Neutrophil (primary cell): ENCODE results near the gene GCLM.

Experiments used
- H3K27ac ChIP-seq: fragments of 200-600 bp; sonication (generic); 2 replicates; pipeline ENCODE4 v1.5.1; 2016; ENCODE audit warnings: mild to moderate bottlenecking, moderate library complexity
- H3K27me3 ChIP-seq: fragments of 200-600 bp; sonication (generic); 2 replicates; pipeline ENCODE4 v1.6.0; 2016; ENCODE audit warnings: mild to moderate bottlenecking
- H3K36me3 ChIP-seq: fragments of 200-600 bp; sonication (generic); 2 replicates; pipeline ENCODE4 v1.5.1; 2017
- H3K4me1 ChIP-seq, 2 experiments: fragments of 200-600 bp in 1 of 2; sonication (generic) in 1 of 2; 1 replicate in 1 of 2; 2 replicates in 1 of 2; pipeline versions ENCODE4 v1.5.1 to v1.6.1; 2013 to 2016; ENCODE audit warnings: low read depth in 1 of 2, low read length in 1 of 2, mild to moderate bottlenecking in 1 of 2, moderate library complexity in 1 of 2; ENCODE audit not compliant: control insufficient read depth in 1 of 2, insufficient read depth in 1 of 2
- H3K4me3 ChIP-seq, 2 experiments: fragments of 200-600 bp in 1 of 2; sonication (generic) in 1 of 2; 1 replicate in 1 of 2; 2 replicates in 1 of 2; pipeline ENCODE4 v1.5.1; 2013 to 2016; ENCODE audit warnings: low read depth in 1 of 2, low read length in 1 of 2, mild to moderate bottlenecking in 1 of 2, moderate library complexity in 1 of 2
- H3K9me3 ChIP-seq: fragments of 200-600 bp; sonication (generic); 2 replicates; pipeline ENCODE4 v1.5.1; 2016
- TF ChIP-seq, protein P1 (sequence below): fragments of 200-600 bp; sonication (generic); IDR thresholded peaks from 2 replicates; pipeline ENCODE4 v1.5.1; 2016; ENCODE audit warnings: antibody characterized with exemption

GCLM gene

DNA sequence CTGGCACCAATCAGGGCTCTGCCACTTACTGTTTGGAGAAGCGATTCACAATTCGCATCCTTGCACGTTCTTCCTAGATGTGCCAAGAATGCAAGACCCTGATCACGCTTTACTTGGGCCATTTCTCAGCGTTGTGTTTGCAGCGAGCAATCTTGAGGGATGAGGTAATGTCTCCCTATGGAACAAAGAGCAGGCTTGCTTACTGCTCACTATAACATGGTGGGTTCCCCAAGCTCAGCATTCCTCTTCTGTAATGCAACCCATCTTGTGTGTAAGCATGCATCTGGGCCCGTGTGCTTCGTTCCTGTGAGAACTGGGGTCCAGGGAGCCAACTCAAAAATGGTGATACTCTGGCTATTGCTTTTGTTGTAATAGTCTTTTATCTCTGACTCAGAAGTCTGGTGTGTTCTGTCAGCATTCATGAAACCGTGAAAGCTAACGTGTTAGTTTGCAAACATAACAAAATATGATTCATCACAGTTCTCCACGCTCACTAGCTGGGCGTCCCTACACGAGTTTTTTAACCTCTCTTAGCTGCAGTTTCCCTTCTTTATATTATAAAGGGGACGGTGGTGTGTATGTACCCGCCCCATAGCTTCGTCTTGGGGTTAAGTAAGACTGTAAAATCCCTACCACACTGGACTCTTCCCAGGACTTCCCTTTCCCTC, 63.6 kb downstream of the GCLM start:
- H3K27me3 ChIP-seq: peaks cover 50% of the 10 kb centered on the region
- H3K9me3 ChIP-seq: no peaks in the 10 kb centered on the region
- no peak overlapping the region for H3K27ac ChIP-seq
- peaks cover 21 to 24% of the 10 kb centered on the region in 2 experiments for H3K4me1 ChIP-seq
- H3K36me3 ChIP-seq: no peaks in the 10 kb centered on the region
- H3K4me3 ChIP-seq: peak overlapping the region; percentile 68 to 75
- TF ChIP-seq, protein P1, sequence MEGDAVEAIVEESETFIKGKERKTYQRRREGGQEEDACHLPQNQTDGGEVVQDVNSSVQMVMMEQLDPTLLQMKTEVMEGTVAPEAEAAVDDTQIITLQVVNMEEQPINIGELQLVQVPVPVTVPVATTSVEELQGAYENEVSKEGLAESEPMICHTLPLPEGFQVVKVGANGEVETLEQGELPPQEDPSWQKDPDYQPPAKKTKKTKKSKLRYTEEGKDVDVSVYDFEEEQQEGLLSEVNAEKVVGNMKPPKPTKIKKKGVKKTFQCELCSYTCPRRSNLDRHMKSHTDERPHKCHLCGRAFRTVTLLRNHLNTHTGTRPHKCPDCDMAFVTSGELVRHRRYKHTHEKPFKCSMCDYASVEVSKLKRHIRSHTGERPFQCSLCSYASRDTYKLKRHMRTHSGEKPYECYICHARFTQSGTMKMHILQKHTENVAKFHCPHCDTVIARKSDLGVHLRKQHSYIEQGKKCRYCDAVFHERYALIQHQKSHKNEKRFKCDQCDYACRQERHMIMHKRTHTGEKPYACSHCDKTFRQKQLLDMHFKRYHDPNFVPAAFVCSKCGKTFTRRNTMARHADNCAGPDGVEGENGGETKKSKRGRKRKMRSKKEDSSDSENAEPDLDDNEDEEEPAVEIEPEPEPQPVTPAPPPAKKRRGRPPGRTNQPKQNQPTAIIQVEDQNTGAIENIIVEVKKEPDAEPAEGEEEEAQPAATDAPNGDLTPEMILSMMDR: no peak

DNA sequence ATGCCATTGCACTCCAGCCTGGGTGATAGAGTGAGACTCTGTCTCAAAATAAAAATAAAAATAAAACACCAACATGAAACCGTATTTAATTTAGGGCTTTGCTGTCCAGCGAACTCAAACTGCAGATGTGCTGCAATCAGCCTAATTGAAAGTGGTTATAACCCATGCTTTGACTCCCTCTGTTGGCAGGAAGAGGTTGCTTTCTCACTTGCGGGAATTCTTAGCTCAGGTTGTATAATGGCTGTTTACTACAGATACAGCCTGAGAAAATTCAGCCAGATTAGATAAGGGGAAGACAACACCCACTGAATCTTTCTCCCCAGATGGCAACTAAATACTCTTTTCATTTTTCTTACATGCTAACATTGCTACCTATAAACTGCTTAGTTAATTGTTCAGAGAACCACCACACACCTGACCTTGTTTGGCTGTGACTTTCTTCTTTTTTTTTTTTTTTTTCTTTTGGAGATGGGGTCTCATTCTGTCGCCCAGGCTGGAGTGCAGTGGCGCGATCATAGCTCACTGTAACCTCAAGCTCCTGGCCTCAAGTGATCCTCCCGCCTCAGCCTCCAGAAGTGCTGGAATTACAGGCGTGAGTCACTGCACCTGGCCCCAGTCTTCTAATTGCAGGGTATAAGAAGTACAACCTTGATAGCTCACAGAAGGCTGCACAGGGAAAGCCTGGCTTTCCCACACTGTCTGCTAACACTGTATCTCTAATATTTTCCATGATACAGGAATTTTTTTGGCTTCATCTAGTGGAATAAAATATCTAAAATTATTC, 64.8 kb downstream of the GCLM start:
- no peaks in the 10 kb centered on the region for H3K36me3 ChIP-seq
- peaks cover 21 to 24% of the 10 kb centered on the region in 2 experiments for H3K4me1 ChIP-seq
- no peak overlapping the region for H3K4me3 ChIP-seq
- peaks cover 50% of the 10 kb centered on the region for H3K27me3 ChIP-seq
- H3K27ac ChIP-seq: no peak overlapping the region
- no peaks in the 10 kb centered on the region for H3K9me3 ChIP-seq
- TF ChIP-seq, protein P1: no peak

DNA sequence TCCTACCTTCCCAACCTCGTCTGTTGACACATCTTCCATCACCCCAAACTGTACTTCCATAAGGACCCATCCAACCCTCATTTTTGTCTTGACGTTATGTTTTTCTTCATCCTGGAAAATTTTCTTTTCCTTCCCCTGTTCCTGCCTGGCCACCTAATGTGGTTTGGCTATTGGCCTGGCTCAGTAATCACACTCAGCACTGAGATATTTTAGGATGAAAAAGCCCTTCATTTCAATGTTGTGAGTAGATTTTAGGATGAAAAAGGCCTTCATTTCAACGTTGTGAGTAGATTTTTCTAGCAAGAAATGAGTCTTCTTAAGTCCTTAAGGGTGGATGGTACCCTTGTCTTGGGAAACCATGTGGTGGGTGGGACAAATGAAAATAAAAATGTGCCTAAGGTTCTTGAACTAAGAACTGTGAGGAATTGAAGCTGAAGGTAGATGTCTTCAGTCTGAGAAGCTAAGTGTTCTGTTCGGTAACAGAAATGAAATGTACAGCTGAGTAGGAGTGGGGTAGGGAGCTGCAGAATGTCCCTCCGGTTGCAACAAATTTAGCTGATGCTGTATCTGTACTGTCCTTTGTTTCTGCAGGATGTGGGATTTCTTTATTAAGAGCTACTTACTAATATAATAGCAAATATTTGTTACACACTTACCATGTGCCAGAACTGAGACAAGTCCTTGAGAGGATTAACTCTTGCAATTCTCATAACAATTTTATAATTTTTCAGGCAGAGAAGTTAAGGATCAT, 66.3 kb downstream of the GCLM start:
- H3K36me3 ChIP-seq: no peaks in the 10 kb centered on the region
- no peak overlapping the region for H3K4me3 ChIP-seq
- H3K27me3 ChIP-seq: peaks cover 36% of the 10 kb centered on the region
- TF ChIP-seq, protein P1: no peak
- no peak overlapping the region for H3K27ac ChIP-seq
- no peaks in the 10 kb centered on the region for H3K9me3 ChIP-seq
- H3K4me1 ChIP-seq: peaks cover 17 to 21% of the 10 kb centered on the region in 2 experiments

DNA sequence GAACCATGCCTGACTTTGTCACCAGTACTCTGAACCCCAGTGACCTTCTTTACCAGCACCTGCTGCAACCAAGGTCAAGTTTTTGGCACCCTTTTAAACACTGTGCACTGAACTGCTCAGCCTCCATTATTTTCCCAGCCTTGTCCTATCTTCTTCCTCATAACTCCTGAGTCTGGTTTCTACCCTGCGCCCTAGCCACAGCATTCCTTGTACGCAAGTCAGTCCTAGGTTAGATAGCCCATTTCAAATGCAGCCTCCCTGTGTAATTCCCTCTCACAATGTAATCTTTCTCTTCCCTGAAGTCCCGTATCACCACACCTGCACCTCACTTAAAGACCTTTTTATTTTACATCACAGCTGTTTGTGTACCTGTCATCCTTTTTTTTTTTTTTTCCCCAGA, 67.5 kb downstream of the GCLM start:
- Histone ChIP-seq H3K36me3 (no peaks in the 10 kb centered on the region), H3K27me3 (peaks cover 27% of the 10 kb centered on the region), H3K4me3 (no peak overlapping the region), H3K4me1 (peaks cover 13% of the 10 kb centered on the region in 2 experiments), H3K27ac (no peak overlapping the region), H3K9me3 (no peaks in the 10 kb centered on the region)
- TF ChIP-seq, protein P1: no peak

DNA sequence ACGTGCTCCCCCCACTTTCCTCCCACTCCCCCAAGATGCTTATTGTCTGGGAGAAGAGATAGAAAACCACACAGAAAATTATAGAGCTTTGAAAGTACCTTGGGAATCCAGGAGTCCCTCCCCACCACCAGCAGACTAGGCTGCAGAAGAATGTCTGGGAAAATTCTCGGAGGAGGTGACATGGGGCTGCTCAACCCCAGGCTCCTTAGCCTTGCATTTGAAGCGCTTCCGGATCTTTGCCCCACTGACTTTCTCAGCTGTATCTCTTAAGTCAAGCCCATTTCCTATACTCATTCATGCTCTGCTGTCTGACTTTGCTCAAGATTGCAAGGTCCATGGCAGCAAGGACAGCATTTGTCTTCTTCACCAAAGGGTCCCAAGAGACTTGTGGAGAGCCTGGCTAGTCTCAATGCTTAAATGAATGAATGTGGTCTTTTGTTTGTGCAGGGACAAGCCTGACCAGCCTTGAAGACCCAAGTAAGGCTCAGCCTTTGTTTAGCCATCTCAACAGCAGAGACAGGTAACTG, 68.2 kb downstream of the GCLM start:
- Histone ChIP-seq H3K9me3 (no peaks in the 10 kb centered on the region), H3K36me3 (no peaks in the 10 kb centered on the region), H3K27ac (no peak overlapping the region), H3K4me1 (peaks cover 5 to 6% of the 10 kb centered on the region in 2 experiments), H3K4me3 (no peak overlapping the region), H3K27me3 (peaks cover 19% of the 10 kb centered on the region)
- TF ChIP-seq, protein P1: no peak
